Left cardiac atrium (tissue), 4 donors: ENCODE measurements around the gene IVNS1ABP. TPM values are rescaled to one million over a fixed set of nuclear protein-coding genes. Genes with fewer than 3 reads are reported as not detected.
"Not testable (repeated sequence)": the region's sequence is repeated elsewhere in the genome, so short reads cannot be mapped to it uniquely, and the experiment has no call there.

Source experiments
- ATAC-seq, 2 donors: fragments of 200-7000 bp; cut with Tn5 transposase; one replicate each; pipeline ENCODE4 v1.9.1; 2020; ENCODE audit warnings: mild to moderate bottlenecking in 2 of 2, moderate library complexity in 2 of 2
- DNase-seq: peaks from one replicate; pipeline ENCODE4 v3.0.0-alpha.2; 2020
- intact Hi-C, 2 donors: fragments of 100-400 bp; cut with DNase I; formaldehyde crosslinking; loops; one replicate each; pipeline versions ENCODE4 v1.14.1 to v1.15.1; 2022 to 2023
- total RNA-seq, 2 donors: library from RNA; stranded (reverse); fragmentation: NEBNext Ultra II Directional; extraction: Animal tissue kit (Norgen Biotek cat#: 25700); gene quantifications; one replicate each; pipeline ENCODE4 v1.2.1, GENCODE V29; 2021
- donor health status: DM: no; HTN: yes; CAD: no.
- donor health status: DM: no; HTN: yes; CAD: no; lungs with severe emphysema.
- donor health status: DM: yes; HTN: yes; CAD: no.
- donor health status: Dilated cardiomyopathy.

The IVNS1ABP gene
- total RNA-seq, 2 donors from 2014 or later: 33.2 to 33.3 TPM

- intact Hi-C loops: no loop called here
- DNase-seq: peak; percentile 32
- peak; percentile 65 to 83 for ATAC-seq
These were observed 21.9 kb upstream of the IVNS1ABP start for GRCh38 chr1:185338719-185339622.

- ATAC-seq: peak; percentile 19 to 48
- intact Hi-C loops: no loop called here
- DNase-seq: no peak
These were observed 20.2 kb upstream of the IVNS1ABP start for GRCh38 chr1:185337246-185337645.

- intact Hi-C loops: no loop called here
- no peak for DNase-seq
- no peak for ATAC-seq
These were observed 17.1 kb upstream of the IVNS1ABP start for GRCh38 chr1:185334182-185334581.

DNA sequence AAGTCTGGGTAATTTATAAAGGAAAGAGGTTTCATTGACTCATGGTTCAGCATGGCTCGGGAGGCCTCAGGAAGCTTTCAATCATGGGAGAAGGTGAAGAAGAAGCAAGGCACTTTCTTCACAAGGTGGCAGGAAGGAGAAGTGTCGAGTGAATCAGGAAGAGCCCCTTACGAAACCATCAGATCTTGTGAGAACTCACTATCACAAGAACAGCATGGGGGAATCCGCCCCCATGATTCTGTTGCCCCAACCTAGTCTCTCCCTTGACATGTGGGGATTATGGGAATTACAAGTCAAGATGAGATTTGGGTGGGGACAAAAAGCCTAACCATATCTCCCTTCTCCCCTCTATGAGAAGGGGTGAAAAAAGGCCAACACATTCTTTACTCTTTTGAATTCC, 11.2 kb upstream of the IVNS1ABP start:
- intact Hi-C loops: no loop called here
- ATAC-seq (no peak), DNase-seq (no peak)

DNA sequence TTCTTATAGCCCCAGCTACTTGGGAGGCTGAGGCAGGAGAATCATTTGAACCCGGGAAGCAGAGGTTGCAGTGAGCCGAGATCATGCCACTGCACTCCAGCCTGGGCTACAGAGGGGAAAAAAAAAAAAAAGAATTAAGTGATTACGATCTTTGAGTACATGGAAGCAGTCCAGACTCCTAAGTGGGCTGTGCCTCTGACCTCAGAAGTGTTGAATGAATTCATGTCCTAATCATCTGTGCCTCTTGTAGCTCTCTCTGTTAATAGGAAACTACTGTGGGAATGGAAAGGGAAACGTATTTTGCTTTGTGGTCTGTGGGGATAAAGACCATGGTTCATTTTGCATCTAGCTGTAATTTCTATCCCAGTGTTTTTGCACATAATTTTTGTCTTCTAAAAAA, 8.4 kb upstream of the IVNS1ABP start:
- intact Hi-C loops: no loop called here
- DNase-seq (no peak), ATAC-seq (no peak)

DNA sequence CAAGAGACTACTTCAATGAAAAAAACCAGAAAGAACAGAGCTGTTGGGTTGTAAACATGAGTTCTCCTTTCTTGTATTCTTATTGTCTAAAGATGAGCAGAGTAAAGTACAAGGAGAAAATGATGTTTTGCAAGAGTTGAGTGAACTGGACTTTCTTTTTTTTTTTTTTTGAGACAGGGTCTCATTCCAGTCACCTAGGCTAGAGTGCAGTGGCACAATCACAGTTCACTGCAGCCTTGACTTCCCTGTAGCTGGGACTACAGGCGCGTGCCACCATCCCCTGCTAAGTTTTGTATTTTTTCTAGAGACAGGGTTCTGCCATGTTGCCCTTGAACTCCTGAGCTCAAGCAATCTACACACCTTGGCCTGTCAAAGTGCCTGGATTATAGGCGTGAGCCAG, 7.1 kb upstream of the IVNS1ABP start:
- intact Hi-C loops: no loop called here
- ATAC-seq (no peak), DNase-seq (no peak)

DNA sequence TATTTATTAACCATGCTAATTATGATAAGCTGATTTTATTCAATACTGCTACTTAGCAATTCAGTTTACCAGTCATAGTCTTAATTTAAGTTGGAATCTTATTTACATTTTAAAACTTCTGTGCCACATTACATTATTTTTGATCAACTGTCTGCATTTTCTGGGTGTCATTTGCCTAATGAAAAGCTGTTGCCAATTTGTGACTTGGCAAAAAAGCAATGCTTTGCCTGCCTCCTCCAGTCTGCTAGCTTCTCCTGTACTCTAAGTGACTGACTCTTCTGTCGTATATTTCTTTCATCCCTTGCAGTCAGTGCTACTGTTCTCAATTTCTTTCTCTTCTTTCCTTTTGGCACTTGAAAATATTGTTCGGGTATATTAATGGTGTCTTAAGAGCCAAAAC, 5.6 kb upstream of the IVNS1ABP start:
- intact Hi-C loops: no loop called here
- DNase-seq: no peak
- no peak for ATAC-seq

DNA sequence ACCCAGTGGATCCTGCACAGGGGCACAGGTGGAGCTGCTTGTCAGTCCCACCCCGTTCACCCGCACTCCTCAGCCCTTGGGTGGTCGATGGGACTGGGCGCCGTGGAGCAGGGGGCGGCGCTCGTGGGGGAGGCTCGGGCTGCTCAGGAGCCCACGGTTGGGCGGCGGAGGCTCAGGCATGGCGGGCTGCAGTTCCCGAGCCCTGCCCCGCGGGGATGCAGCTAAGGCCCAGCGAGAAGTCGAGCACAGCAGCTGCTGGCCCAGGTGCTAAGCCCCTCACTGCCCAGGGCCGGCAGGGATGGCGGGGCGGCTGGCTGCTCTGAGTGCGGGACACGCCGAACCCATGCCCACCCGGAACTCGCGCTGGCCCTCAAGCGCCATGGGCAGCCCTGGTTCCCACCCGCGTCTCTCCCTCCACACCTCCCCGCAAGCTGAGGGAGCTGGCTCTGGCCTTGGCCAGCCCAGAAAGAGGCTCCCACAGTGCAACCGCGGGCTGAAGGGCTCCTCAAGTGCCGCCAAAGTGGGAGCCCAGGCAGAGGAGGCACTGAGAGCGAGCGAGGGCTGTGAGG, 4.7 kb upstream of the IVNS1ABP start:
- intact Hi-C loops, DNase-seq, ATAC-seq: not testable (repeated sequence)

- DNase-seq, ATAC-seq, intact Hi-C loops: not testable (repeated sequence)
These were observed 4.1 kb upstream of the IVNS1ABP start for GRCh38 chr1:185321104-185321503.

DNA sequence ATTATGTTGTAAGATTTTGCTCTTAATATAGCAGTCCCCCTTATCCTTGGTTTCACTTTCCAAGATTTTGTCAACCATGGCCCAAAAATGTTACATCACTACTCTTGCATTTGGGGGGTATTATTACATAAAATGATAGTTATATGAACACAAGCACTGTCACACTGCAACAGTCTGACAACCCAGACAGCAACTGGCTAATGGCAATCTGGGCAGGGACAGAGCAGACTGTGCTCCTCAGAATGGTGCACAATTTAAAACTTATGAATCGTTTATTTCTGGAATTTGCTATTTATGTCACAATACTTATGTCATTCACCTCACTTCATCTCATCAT, 2.1 kb upstream of the IVNS1ABP start:
- no peak for DNase-seq
- intact Hi-C loops: loop anchor here (5.0 to 10.0 kb wide), 4 partner anchors 166 to 358 kb away; no protein-coding TSS in a partner anchor
- no peak for ATAC-seq

DNA sequence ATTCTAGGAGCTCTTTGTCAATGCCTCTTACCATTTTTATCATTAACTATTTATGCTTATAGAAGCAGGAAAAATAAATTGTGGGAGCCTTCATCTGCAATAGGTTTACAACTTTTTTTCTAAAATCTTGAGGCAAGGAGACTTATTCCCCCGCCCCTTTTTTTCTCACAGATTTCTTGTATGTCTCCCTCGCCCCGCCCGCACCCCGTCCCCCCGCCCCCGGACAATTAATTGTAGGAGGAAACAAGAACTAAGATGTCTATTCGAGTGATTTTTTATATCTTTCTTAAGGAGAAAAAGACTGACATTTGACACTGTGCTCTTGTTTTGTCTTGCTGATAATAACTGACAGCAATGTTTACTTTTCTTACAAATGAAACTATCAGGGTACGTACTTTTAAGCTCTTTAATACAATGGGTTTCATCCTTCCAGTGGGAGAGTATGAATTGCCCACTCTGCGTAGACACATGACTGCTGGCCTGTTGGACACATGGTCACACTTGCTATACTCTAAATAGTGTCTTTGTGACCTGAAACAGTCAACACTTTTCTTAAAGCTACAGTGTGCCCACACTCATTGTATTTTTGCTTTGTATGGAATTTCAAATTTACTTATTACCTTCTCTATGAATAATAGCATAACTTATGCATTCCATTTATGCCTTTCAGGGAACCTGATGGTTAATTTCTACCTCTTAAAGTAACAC, 1.5 kb upstream of the IVNS1ABP start:
- ATAC-seq (no peak), DNase-seq (no peak)
- intact Hi-C loops: loop anchor here (5.0 to 10.0 kb wide), 4 partner anchors 166 to 359 kb away; no protein-coding TSS in a partner anchor

- DNase-seq (peak; percentile 28), ATAC-seq (peak in 1 of 2 donors; percentile 2)
- intact Hi-C loops: loop anchor here (5.0 to 10.0 kb wide), 4 partner anchors 167 to 359 kb away; no protein-coding TSS in a partner anchor
These were observed 855 bp upstream of the IVNS1ABP start for GRCh38 chr1:185317886-185318310.

GRCh38 chr1:185316163-185317033, 645 bp downstream of the IVNS1ABP start:
- DNase-seq (peak; percentile 96), ATAC-seq (peak; percentile 89 to 92)
- intact Hi-C loops: loop anchor here (5.0 to 10.0 kb wide), 4 partner anchors 168 to 361 kb away; no protein-coding TSS in a partner anchor

- intact Hi-C loops: loop anchor here (5.0 to 10.0 kb wide), 4 partner anchors 169 to 362 kb away; no protein-coding TSS in a partner anchor
- DNase-seq (no peak), ATAC-seq (no peak)
These were observed 1.5 kb downstream of the IVNS1ABP start for GRCh38 chr1:185315445-185316071.

GRCh38 chr1:185314411-185314810, 2.6 kb downstream of the IVNS1ABP start:
- no peak for ATAC-seq
- intact Hi-C loops: loop anchor here in 1 of 2 donors (10.0 kb wide), 2 partner anchors 170 to 280 kb away; no protein-coding TSS in a partner anchor
- DNase-seq: no peak

GRCh38 chr1:185312361-185313138, 4.5 kb downstream of the IVNS1ABP start:
- intact Hi-C loops: loop anchor here in 1 of 2 donors (10.0 kb wide), 2 partner anchors 172 to 282 kb away; no protein-coding TSS in a partner anchor
- DNase-seq: no peak
- no peak for ATAC-seq

GRCh38 chr1:185311589-185312225, 5.3 kb downstream of the IVNS1ABP start:
- intact Hi-C loops: loop anchor here in 1 of 2 donors (10.0 kb wide), 2 partner anchors 173 to 283 kb away; no protein-coding TSS in a partner anchor
- ATAC-seq (no peak), DNase-seq (no peak)
